NCI-H187 treated with DMSO at 0.1 percent for 48 hours (cell line): ENCODE data around the gene MEX3D.

Experiments used
- DNase-seq: peaks from one replicate; lab custom pipeline; 2025; lab: John Stamatoyannopoulos, UW

Gene MEX3D

GRCh38 chr19:1568320-1569019 is at the start of gene MEX3D:
MEX3D (minus strand) TSS chr19:1568325; CDS start chr19:1568058, 267 bp downstream.
- DNase-seq: no peak

GRCh38 chr19:1616875-1617274 is 48.8 kb upstream of the MEX3D start:
- DNase-seq: no peak

GRCh38 chr19:1616396-1616795 is 48.3 kb upstream of the MEX3D start:
- DNase-seq: no peak

- no peak for DNase-seq
These were observed 47.1 kb upstream of the MEX3D start for GRCh38 chr19:1615156-1615765.

GRCh38 chr19:1613808-1614570 is 45.9 kb upstream of the MEX3D start:
- DNase-seq: no peak

GRCh38 chr19:1613146-1613545 is 45.0 kb upstream of the MEX3D start:
- no peak for DNase-seq

GRCh38 chr19:1612114-1613086 is 44.3 kb upstream of the MEX3D start:
- no peak for DNase-seq

GRCh38 chr19:1611353-1611752 is 43.2 kb upstream of the MEX3D start:
- no peak for DNase-seq

- no peak for DNase-seq
These were observed 42.5 kb upstream of the MEX3D start for GRCh38 chr19:1610579-1610978.

- DNase-seq: no peak
These were observed 41.8 kb upstream of the MEX3D start for GRCh38 chr19:1609680-1610474.

GRCh38 chr19:1609103-1609396 is 40.9 kb upstream of the MEX3D start:
- no peak for DNase-seq

GRCh38 chr19:1608359-1609102 is 40.4 kb upstream of the MEX3D start:
- DNase-seq: no peak

- DNase-seq: no peak
These were observed 38.1 kb upstream of the MEX3D start for GRCh38 chr19:1606138-1606651.

- peak; percentile 92 for DNase-seq
These were observed 37.4 kb upstream of the MEX3D start, which contains the start of gene UQCR11 for GRCh38 chr19:1605236-1606137. UQCR11 (minus strand) TSS chr19:1605462; CDS start chr19:1605409, 53 bp downstream.

- no peak for DNase-seq
These were observed 34.1 kb upstream of the MEX3D start for GRCh38 chr19:1602091-1602707.

GRCh38 chr19:1601613-1602064 is 33.5 kb upstream of the MEX3D start:
- DNase-seq: no peak

GRCh38 chr19:1599460-1599846 is 31.3 kb upstream of the MEX3D start:
- no peak for DNase-seq

GRCh38 chr19:1598777-1599459 is 30.8 kb upstream of the MEX3D start:
- no peak for DNase-seq
